DOHH2 (cell line): ENCODE results near the gene VSIG10L.
A peak's percentile ranks its signal among the peaks of the same experiment; 100 is the strongest.

ENCODE experiments used
- H3F3A ChIP-seq: fragments of 200-600 bp; sonication (generic), shearing (Covaris generic); 2 replicates; pipeline ENCODE4 v1.6.0; 2016; ENCODE audit warnings: antibody characterized with exemption, mild to moderate bottlenecking; ENCODE audit not compliant: control insufficient read depth, insufficient read depth
- H3K27ac ChIP-seq: fragments of 200-600 bp; sonication (generic); 2 replicates; pipeline ENCODE4 v1.5.1; 2014; ENCODE audit warnings: low read depth, mild to moderate bottlenecking, low read length, moderate library complexity
- H3K27me3 ChIP-seq: fragments of 200-600 bp; sonication (generic); 2 replicates; pipeline ENCODE4 v1.6.1; 2014; ENCODE audit warnings: mild to moderate bottlenecking, low read length, mixed read lengths; ENCODE audit not compliant: control insufficient read depth
- H3K36me3 ChIP-seq: fragments of 200-600 bp; sonication (generic); 2 replicates; pipeline ENCODE4 v1.6.1; 2014; ENCODE audit warnings: mild to moderate bottlenecking, low read length, moderate library complexity, mixed read lengths; ENCODE audit not compliant: control insufficient read depth
- H3K4me1 ChIP-seq: fragments of 200-600 bp; sonication (generic); 2 replicates; pipeline ENCODE4 v1.6.1; 2014; ENCODE audit warnings: mild to moderate bottlenecking, low read length, mixed read lengths; ENCODE audit not compliant: control insufficient read depth
- H3K4me2 ChIP-seq: fragments of 200-600 bp; sonication (generic); 2 replicates; pipeline ENCODE4 v1.6.0; 2014; ENCODE audit warnings: mild to moderate bottlenecking, low read length, moderate library complexity
- H3K4me3 ChIP-seq: fragments of 200-600 bp; sonication (generic); 2 replicates; pipeline ENCODE4 v1.5.1; 2014; ENCODE audit warnings: mild to moderate bottlenecking, low read length, mixed read lengths
- H3K79me2 ChIP-seq: fragments of 200-600 bp; sonication (generic); 2 replicates; pipeline ENCODE4 v1.6.1; 2014; ENCODE audit warnings: mild to moderate bottlenecking, low read length, mixed read lengths; ENCODE audit not compliant: control insufficient read depth
- H3K9me2 ChIP-seq: fragments of 200-600 bp; sonication (generic); replicated peaks from 2 replicates; pipeline ENCODE4 v1.6.1; 2014; ENCODE audit warnings: mild to moderate bottlenecking, low read length, mixed read lengths; ENCODE audit not compliant: control insufficient read depth
- H3K9me3 ChIP-seq: fragments of 200-600 bp; sonication (generic); 2 replicates; pipeline ENCODE4 v1.6.1; 2014; ENCODE audit warnings: antibody characterized with exemption, low read length, mixed read lengths; ENCODE audit not compliant: control insufficient read depth, insufficient read depth
- H4K20me1 ChIP-seq: fragments of 200-600 bp; sonication (generic); 2 replicates; pipeline ENCODE4 v1.6.0; 2014; ENCODE audit warnings: low read depth, mild to moderate bottlenecking, antibody characterized with exemption, low read length, moderate library complexity; ENCODE audit not compliant: control insufficient read depth, insufficient read depth
- CTCF ChIP-seq: fragments of 200-600 bp; sonication (generic); IDR thresholded peaks from one replicate; pipeline ENCODE4 v1.5.1; 2014; ENCODE audit warnings: antibody characterized with exemption, mild to moderate bottlenecking, low read depth, low read length; ENCODE audit not compliant: poor library complexity, severe bottlenecking
- EZH2phosphoT487 ChIP-seq: fragments of 200-600 bp; sonication (generic); IDR thresholded peaks from 2 replicates; pipeline ENCODE4 v1.6.1; 2017; ENCODE audit warnings: borderline replicate concordance, mild to moderate bottlenecking, antibody characterized with exemption, low read length, moderate library complexity, mixed read lengths

VSIG10L gene

GRCh38 chr19:51337861-51338562, 3.9 kb downstream of the VSIG10L start:
- no peak for TF ChIP-seq CTCF
- TF ChIP-seq EZH2phosphoT487: no peak
- Histone ChIP-seq H3K79me2 (no peaks in the 10 kb centered on the region), H3K9me2 (no peaks in the 10 kb centered on the region), H3K4me3 (peak overlapping the region; percentile 77), H3K27me3 (peaks cover 2% of the 10 kb centered on the region; the same call in 1 of the 2 replicates), H3K27ac (no peak overlapping the region), H3K36me3 (no peaks in the 10 kb centered on the region), H3K4me1 (peaks cover 12% of the 10 kb centered on the region), H3K9me3 (no peaks in the 10 kb centered on the region), H3F3A (peaks cover 1% of the 10 kb centered on the region; the same call in 1 of the 2 replicates), H4K20me1 (no peaks in the 10 kb centered on the region), H3K4me2 (peak overlapping the region; percentile 80)

GRCh38 chr19:51337141-51337860, 4.6 kb downstream of the VSIG10L start:
- H3K27me3 ChIP-seq: peaks cover 2% of the 10 kb centered on the region; the same call in 1 of the 2 replicates
- peaks cover 12% of the 10 kb centered on the region for H3K4me1 ChIP-seq
- no peaks in the 10 kb centered on the region for H3K9me3 ChIP-seq
- H3K27ac ChIP-seq: no peak overlapping the region
- no peaks in the 10 kb centered on the region for H3F3A ChIP-seq
- H3K4me2 ChIP-seq: no peak overlapping the region
- no peak overlapping the region for H3K4me3 ChIP-seq
- TF ChIP-seq CTCF: no peak
- TF ChIP-seq EZH2phosphoT487: no peak
- no peaks in the 10 kb centered on the region for H3K79me2 ChIP-seq
- H3K9me2 ChIP-seq: no peaks in the 10 kb centered on the region
- H3K36me3 ChIP-seq: no peaks in the 10 kb centered on the region
- H4K20me1 ChIP-seq: no peaks in the 10 kb centered on the region

- no peaks in the 10 kb centered on the region for H3K79me2 ChIP-seq
- H4K20me1 ChIP-seq: no peaks in the 10 kb centered on the region
- no peak overlapping the region for H3K27ac ChIP-seq
- no peak overlapping the region for H3K4me3 ChIP-seq
- H3K9me2 ChIP-seq: no peaks in the 10 kb centered on the region
- no peaks in the 10 kb centered on the region for H3K36me3 ChIP-seq
- no peak overlapping the region for H3K4me2 ChIP-seq
- H3F3A ChIP-seq: no peaks in the 10 kb centered on the region
- peaks cover 5% of the 10 kb centered on the region for H3K4me1 ChIP-seq
- no peak for TF ChIP-seq EZH2phosphoT487
- TF ChIP-seq CTCF: no peak
- no peaks in the 10 kb centered on the region for H3K9me3 ChIP-seq
- H3K27me3 ChIP-seq: no peaks in the 10 kb centered on the region
Observed at GRCh38 chr19:51333836-51334460, 8.0 kb downstream of the VSIG10L start.
